Measurements from ENCODE around the gene NKAIN2. TPM values are rescaled to one million over a fixed set of nuclear protein-coding genes. Genes with fewer than 3 reads are reported as not detected.

Gene NKAIN2
- total RNA-seq, 4 donors from 2014 or later, result 0.11 to 1.0 (median 0.94) TPM; not detected in 1

GRCh38 chr6:124487623-124488431 is 684.2 kb downstream of the NKAIN2 start:
- TF ChIP-seq POLR2A (IDR thresholded peaks at IDR 0.05) (no peak), CTCF (IDR thresholded peaks at IDR 0.05) (no peak)
- no peak overlapping the region for H3K27ac ChIP-seq
- no peaks in the 10 kb centered on the region for H3K27me3 ChIP-seq
- no peaks in the 10 kb centered on the region for H3K4me1 ChIP-seq
- H3K4me3 ChIP-seq (replicated peaks in 1 of 3), result no peak overlapping the region
- intact Hi-C loops (cut with DNase I), result no loop called here
- no peaks in the 10 kb centered on the region for H3K36me3 ChIP-seq
- DNase-seq, result no peak
- no peaks in the 10 kb centered on the region for H3K9me3 ChIP-seq
- WGBS, 2 donors, result 88 to 92% methylated on average over 4 of the region's 4 CpGs

- Histone ChIP-seq H3K27ac (no peak overlapping the region), H3K9me3 (no peaks in the 10 kb centered on the region), H3K36me3 (no peaks in the 10 kb centered on the region), H3K4me3 (replicated peaks in 1 of 3) (no peak overlapping the region), H3K4me1 (no peaks in the 10 kb centered on the region), H3K27me3 (no peaks in the 10 kb centered on the region)
- no peak for DNase-seq
- intact Hi-C loops (cut with DNase I), result no loop called here
- TF ChIP-seq POLR2A (IDR thresholded peaks at IDR 0.05) (no peak), CTCF (IDR thresholded peaks at IDR 0.05) (no peak)
- 28 to 37% methylated on average over 1 of the region's 1 CpG for WGBS, 2 donors
These were observed 686.5 kb downstream of the NKAIN2 start for GRCh38 chr6:124490122-124490521.

- Histone ChIP-seq H3K9me3 (no peaks in the 10 kb centered on the region), H3K36me3 (no peaks in the 10 kb centered on the region), H3K4me3 (replicated peaks in 1 of 3) (no peak overlapping the region), H3K27ac (no peak overlapping the region), H3K4me1 (no peaks in the 10 kb centered on the region), H3K27me3 (no peaks in the 10 kb centered on the region)
- DNase-seq, result no peak
- WGBS, 2 donors, result 71 to 83% methylated on average over 1 of the region's 1 CpG
- intact Hi-C loops (cut with DNase I), result no loop called here
- TF ChIP-seq POLR2A (IDR thresholded peaks at IDR 0.05) (no peak), CTCF (IDR thresholded peaks at IDR 0.05) (no peak)
These were observed 689.6 kb downstream of the NKAIN2 start for GRCh38 chr6:124493259-124493658.

GRCh38 chr6:124494956-124495664 is 691.4 kb downstream of the NKAIN2 start:
- Histone ChIP-seq H3K27ac (no peak overlapping the region), H3K36me3 (no peaks in the 10 kb centered on the region), H3K9me3 (no peaks in the 10 kb centered on the region), H3K4me3 (replicated peaks in 1 of 3) (no peak overlapping the region), H3K27me3 (no peaks in the 10 kb centered on the region), H3K4me1 (no peaks in the 10 kb centered on the region)
- 91 to 92% methylated on average over 2 of the region's 2 CpGs for WGBS, 2 donors
- no peak for DNase-seq
- intact Hi-C loops (cut with DNase I), result no loop called here
- no peak for TF ChIP-seq POLR2A (IDR thresholded peaks at IDR 0.05)
- no peak for TF ChIP-seq CTCF (IDR thresholded peaks at IDR 0.05)

- intact Hi-C loops (cut with DNase I), result no loop called here
- H3K27me3 ChIP-seq, result no peaks in the 10 kb centered on the region
- TF ChIP-seq POLR2A (IDR thresholded peaks at IDR 0.05) (no peak), CTCF (IDR thresholded peaks at IDR 0.05) (no peak)
- 28 to 37% methylated on average over 2 of the region's 2 CpGs for WGBS, 2 donors
- no peaks in the 10 kb centered on the region for H3K9me3 ChIP-seq
- H3K4me3 ChIP-seq (replicated peaks in 1 of 3), result no peak overlapping the region
- H3K36me3 ChIP-seq, result no peaks in the 10 kb centered on the region
- H3K4me1 ChIP-seq, result no peaks in the 10 kb centered on the region
- no peak for DNase-seq
- no peak overlapping the region for H3K27ac ChIP-seq
These were observed 692.1 kb downstream of the NKAIN2 start for GRCh38 chr6:124495665-124496190.

All from thyroid gland (tissue), 4 donors.